ENCODE results near the gene OPRD1. TPM values are rescaled to one million over a fixed set of nuclear protein-coding genes. Genes with fewer than 3 reads are reported as not detected.
"Not testable (repeated sequence)": the region's sequence is repeated elsewhere in the genome, so short reads cannot be mapped to it uniquely, and the experiment has no call there.

The OPRD1 gene
- total RNA-seq, 1 donor from 2014 or later, result 0.27 TPM

DNA sequence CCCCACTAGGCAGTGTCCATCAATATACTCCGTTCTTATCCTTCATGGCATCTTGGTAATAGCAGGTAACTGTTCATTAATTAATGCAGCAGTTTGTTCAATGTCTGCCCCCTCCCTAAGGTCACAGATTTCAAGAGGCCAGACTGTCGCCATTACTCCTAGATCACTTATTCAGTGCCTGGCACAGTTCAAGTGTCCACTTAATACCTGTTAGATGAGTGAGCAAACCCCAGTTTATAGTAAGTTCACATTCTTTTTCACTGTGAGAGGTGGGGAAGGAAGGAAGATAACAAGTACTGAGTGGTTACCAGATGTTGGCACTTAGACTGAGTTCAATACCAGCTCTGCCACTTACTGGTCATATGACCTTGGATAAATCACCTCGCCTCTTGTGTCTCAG lies 36.4 kb downstream of the OPRD1 start:
- peaks cover 8% of the 10 kb centered on the region for H3K27me3 Mint-ChIP-seq (ENCODE audit: unreplicated experiment)

GRCh38 chr1:28853093-28853742 lies 41.2 kb downstream of the OPRD1 start:
- Mint-ChIP-seq H3K4me3 (ENCODE audit: unreplicated experiment) (no peak overlapping the region), H3K4me1 (ENCODE audit: unreplicated experiment) (no peaks in the 10 kb centered on the region), H3K9me3 (ENCODE audit: unreplicated experiment) (no peaks in the 10 kb centered on the region), H3K27ac (ENCODE audit: unreplicated experiment) (no peak overlapping the region), H3K36me3 (ENCODE audit: unreplicated experiment) (no peaks in the 10 kb centered on the region), H3K27me3 (ENCODE audit: unreplicated experiment) (peaks cover 7% of the 10 kb centered on the region)
- DNase-seq (ENCODE audit: extremely low spot score, unreplicated experiment), result no peak
- TF ChIP-seq, protein P1, sequence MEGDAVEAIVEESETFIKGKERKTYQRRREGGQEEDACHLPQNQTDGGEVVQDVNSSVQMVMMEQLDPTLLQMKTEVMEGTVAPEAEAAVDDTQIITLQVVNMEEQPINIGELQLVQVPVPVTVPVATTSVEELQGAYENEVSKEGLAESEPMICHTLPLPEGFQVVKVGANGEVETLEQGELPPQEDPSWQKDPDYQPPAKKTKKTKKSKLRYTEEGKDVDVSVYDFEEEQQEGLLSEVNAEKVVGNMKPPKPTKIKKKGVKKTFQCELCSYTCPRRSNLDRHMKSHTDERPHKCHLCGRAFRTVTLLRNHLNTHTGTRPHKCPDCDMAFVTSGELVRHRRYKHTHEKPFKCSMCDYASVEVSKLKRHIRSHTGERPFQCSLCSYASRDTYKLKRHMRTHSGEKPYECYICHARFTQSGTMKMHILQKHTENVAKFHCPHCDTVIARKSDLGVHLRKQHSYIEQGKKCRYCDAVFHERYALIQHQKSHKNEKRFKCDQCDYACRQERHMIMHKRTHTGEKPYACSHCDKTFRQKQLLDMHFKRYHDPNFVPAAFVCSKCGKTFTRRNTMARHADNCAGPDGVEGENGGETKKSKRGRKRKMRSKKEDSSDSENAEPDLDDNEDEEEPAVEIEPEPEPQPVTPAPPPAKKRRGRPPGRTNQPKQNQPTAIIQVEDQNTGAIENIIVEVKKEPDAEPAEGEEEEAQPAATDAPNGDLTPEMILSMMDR (IDR thresholded peaks at IDR 0.05), result no peak

More for the DNA sequence above, 36.4 kb downstream of the OPRD1 start:
- Mint-ChIP-seq H3K4me3 (ENCODE audit: unreplicated experiment) (no peak overlapping the region), H3K4me1 (ENCODE audit: unreplicated experiment) (no peaks in the 10 kb centered on the region), H3K36me3 (ENCODE audit: unreplicated experiment) (no peaks in the 10 kb centered on the region), H3K27ac (ENCODE audit: unreplicated experiment) (no peak overlapping the region), H3K9me3 (ENCODE audit: unreplicated experiment) (no peaks in the 10 kb centered on the region)
- no peak for DNase-seq (ENCODE audit: extremely low spot score, unreplicated experiment)
- TF ChIP-seq, protein P1 (IDR thresholded peaks at IDR 0.05), result no peak

GRCh38 chr1:28854406-28854805 lies 42.4 kb downstream of the OPRD1 start:
- not testable (repeated sequence) for H3K9me3 Mint-ChIP-seq (ENCODE audit: unreplicated experiment); H3K4me1 Mint-ChIP-seq (ENCODE audit: unreplicated experiment); H3K4me3 Mint-ChIP-seq (ENCODE audit: unreplicated experiment); DNase-seq (ENCODE audit: extremely low spot score, unreplicated experiment); H3K27ac Mint-ChIP-seq (ENCODE audit: unreplicated experiment); H3K36me3 Mint-ChIP-seq (ENCODE audit: unreplicated experiment); H3K27me3 Mint-ChIP-seq (ENCODE audit: unreplicated experiment)

- no peaks in the 10 kb centered on the region for H3K36me3 Mint-ChIP-seq (ENCODE audit: unreplicated experiment)
- H3K9me3 Mint-ChIP-seq (ENCODE audit: unreplicated experiment), result no peaks in the 10 kb centered on the region
- H3K27me3 Mint-ChIP-seq (ENCODE audit: unreplicated experiment), result peaks cover 7% of the 10 kb centered on the region
- H3K4me1 Mint-ChIP-seq (ENCODE audit: unreplicated experiment), result no peaks in the 10 kb centered on the region
- TF ChIP-seq, protein P1 (IDR thresholded peaks at IDR 0.05), result no peak
- DNase-seq (ENCODE audit: extremely low spot score, unreplicated experiment), result no peak
- no peak overlapping the region for H3K4me3 Mint-ChIP-seq (ENCODE audit: unreplicated experiment)
- no peak overlapping the region for H3K27ac Mint-ChIP-seq (ENCODE audit: unreplicated experiment)
Measured at GRCh38 chr1:28855046-28855445, 43.1 kb downstream of the OPRD1 start.

GRCh38 chr1:28855469-28855951 lies 43.5 kb downstream of the OPRD1 start:
- Mint-ChIP-seq H3K9me3 (ENCODE audit: unreplicated experiment) (no peaks in the 10 kb centered on the region), H3K36me3 (ENCODE audit: unreplicated experiment) (no peaks in the 10 kb centered on the region), H3K27ac (ENCODE audit: unreplicated experiment) (no peak overlapping the region), H3K4me3 (ENCODE audit: unreplicated experiment) (no peak overlapping the region), H3K4me1 (ENCODE audit: unreplicated experiment) (no peaks in the 10 kb centered on the region), H3K27me3 (ENCODE audit: unreplicated experiment) (peaks cover 7% of the 10 kb centered on the region)
- no peak for DNase-seq (ENCODE audit: extremely low spot score, unreplicated experiment)
- TF ChIP-seq, protein P1 (IDR thresholded peaks at IDR 0.05), result no peak

Data from osteocyte (in vitro differentiated cells).